ENCODE measurements around the gene TIMM8B. TPM values are rescaled to one million over a fixed set of nuclear protein-coding genes. Genes with fewer than 3 reads are reported as not detected.

The TIMM8B gene
- total and polyA plus RNA-seq, 10 of the 15 experiments (the other 5 are each of a cell fraction or from before 2014, with no cell fraction given), result 64.9 to 271 (median 139) TPM

- ChIA-PET RAD21 (ENCODE audit: unreplicated experiment) (no interaction called here), SMC1A (ENCODE audit: uncharacterized antibody, unreplicated experiment) (no interaction called here), CTCF (interaction anchor here (0.6 kb wide), 1 partner anchor 445 kb away, joined by 3 read pairs; no protein-coding TSS in a partner anchor), POLR2A (no interaction called here)
- Histone ChIP-seq H3K9ac (ENCODE audit: control insufficient read depth, insufficient read depth, low read length) (no peak overlapping the region), H3K79me2 (ENCODE audit: control insufficient read depth, insufficient read depth, low read length) (no peaks in the 10 kb centered on the region), H3K4me2 (ENCODE audit: control insufficient read depth, insufficient read depth) (no peak overlapping the region), H3K4me3 (no peak overlapping the region), H2AFZ (ENCODE audit: control insufficient read depth, low read depth, low read length) (no peak overlapping the region), H3K9me3 (replicated peaks; ENCODE audit: control insufficient read depth, insufficient read depth, low read length) (no peaks in the 10 kb centered on the region), H3K27ac (ENCODE audit: control insufficient read depth, insufficient read depth) (no peak overlapping the region), H3K27me3 (replicated peaks in 1 of 2; ENCODE audit: control insufficient read depth in 2 of 2, insufficient read depth in 2 of 2, low read length in 1 of 2) (no peaks in the 10 kb centered on the region), H3K4me1 (ENCODE audit: control insufficient read depth, insufficient read depth, low read length) (no peaks in the 10 kb centered on the region), H3K36me3 (ENCODE audit: control insufficient read depth in 2 of 2, insufficient read depth in 2 of 2, low read length in 1 of 2) (peaks cover 2 to 13% of the 10 kb centered on the region in 2 experiments), H4K20me1 (ENCODE audit: control insufficient read depth, insufficient read depth) (no peaks in the 10 kb centered on the region)
- no TSS peak for BruUV-seq (replicated peaks)
- FAIRE-seq (no peak), ATAC-seq (no peak), DNase-seq (ENCODE audit: low read depth, low spot score) (no peak)
- no peak for TF ChIP-seq USF1 (IDR thresholded peaks at IDR 0.05; ENCODE audit: borderline replicate concordance, extremely low read length, insufficient read depth, low read depth, low read length)
- TF ChIP-seq JUNB (IDR thresholded peaks at IDR 0.05), result no peak
- TF ChIP-seq ZNF622 (IDR thresholded peaks at IDR 0.05), result no peak
- no peak for TF ChIP-seq LARP7 (IDR thresholded peaks at IDR 0.05)
- no peak for TF ChIP-seq SIX5 (IDR thresholded peaks at IDR 0.05; ENCODE audit: low read depth, low read length, severe bottlenecking)
- no peak for TF ChIP-seq HSF1 (IDR thresholded peaks at IDR 0.05; ENCODE audit: low read depth, low read length)
- no peak for TF ChIP-seq ZNF24 (IDR thresholded peaks at IDR 0.05)
- no peak for TF ChIP-seq PAX8 (IDR thresholded peaks at IDR 0.05)
- TF ChIP-seq WRNIP1 (IDR thresholded peaks at IDR 0.05; ENCODE audit: borderline replicate concordance, low read depth, low read length), result no peak
- TF ChIP-seq PAX5 (IDR thresholded peaks at IDR 0.05; ENCODE audit: borderline replicate concordance, low read depth, low read length), result no peak
- no peak for TF ChIP-seq ZSCAN29 (IDR thresholded peaks at IDR 0.05)
- intact Hi-C loops (cut with micrococcal nuclease; ENCODE audit: unreplicated experiment), result no loop called here
- in situ Hi-C loops (cut with MboI), result no loop called here
- 89% methylated on average over 1 of the region's 1 CpG for WGBS (ENCODE audit: insufficient coverage, insufficient replicate concordance, low lambda C conversion rate, missing lambda C conversion rate)
Measured at GRCh38 chr11:112062923-112063322, 23.6 kb downstream of the TIMM8B start.
